ENCODE data around the gene HOXC11.

- TF ChIP-seq CTCF (IDR thresholded peaks at IDR 0.05) (no peak), POLR2A (IDR thresholded peaks at IDR 0.05) (no peak), POLR2AphosphoS5 (IDR thresholded peaks at IDR 0.05) (no peak)
Measured at GRCh38 chr12:53951577-53952334, 21.2 kb upstream of the HOXC11 start.

Measured in prostate gland (tissue), 2 donors.